ENCODE measurements around the gene CCDC34. TPM values are rescaled to one million over a fixed set of nuclear protein-coding genes. Genes with fewer than 3 reads are reported as not detected.

The CCDC34 gene
- polyA plus RNA-seq, 10 donors = 11.0 to 29.5 (median 15.5) TPM

DNA sequence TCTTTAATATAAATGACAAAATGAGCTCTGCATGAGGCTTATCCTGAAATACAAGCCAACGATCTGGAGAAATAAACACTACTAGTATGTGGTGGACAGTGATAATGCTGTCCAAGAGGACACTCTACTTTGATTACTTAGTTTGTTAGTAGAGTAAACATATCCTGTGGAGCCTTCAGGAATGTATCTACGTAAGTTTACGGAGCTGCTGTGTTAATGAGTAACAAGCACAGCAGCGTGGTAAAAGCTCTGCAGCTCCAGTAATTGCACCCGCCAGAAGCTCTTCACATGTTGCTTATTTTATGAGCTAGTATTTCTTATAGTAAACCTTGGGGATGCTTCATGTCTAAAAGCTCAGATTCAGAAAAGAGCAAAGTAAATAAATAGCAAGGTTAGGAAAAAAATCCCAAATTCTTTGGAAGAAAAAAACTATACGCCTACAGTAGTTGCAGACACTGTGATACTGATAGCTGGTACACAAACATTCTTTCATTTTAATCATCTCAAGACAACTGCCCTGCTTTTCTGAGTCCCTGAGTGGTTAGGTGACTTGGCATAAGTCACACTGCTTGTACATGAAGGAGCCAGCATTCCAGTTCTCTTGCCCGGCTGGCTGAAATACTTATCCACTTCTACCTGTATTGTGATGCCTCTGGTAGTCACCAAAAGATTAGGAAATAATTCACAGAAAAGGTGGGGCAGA lies 32.7 kb upstream of the CCDC34 start:
- DNase-seq = no peak

DNA sequence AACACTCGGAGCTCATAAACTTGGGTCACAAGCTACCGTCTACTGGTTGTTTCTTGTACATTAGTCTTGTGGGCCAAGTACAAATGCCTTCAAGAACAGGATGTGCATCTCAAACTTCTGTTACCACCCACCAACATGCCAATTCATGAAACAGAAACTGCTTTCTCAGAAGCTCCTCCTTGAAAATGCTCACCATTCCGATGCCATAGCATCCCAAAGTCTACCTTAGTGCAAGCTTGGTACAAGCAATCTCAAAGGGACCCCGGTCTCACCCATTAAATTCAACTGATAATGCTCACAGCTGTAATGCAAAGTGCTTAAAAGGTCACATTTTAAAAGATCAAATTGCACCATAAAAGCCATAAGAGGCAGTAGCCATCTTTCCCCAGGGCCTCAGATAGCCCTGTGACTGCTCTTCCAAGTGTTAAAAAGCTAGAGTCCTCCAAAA lies 31.8 kb upstream of the CCDC34 start:
- no peak for DNase-seq

DNA sequence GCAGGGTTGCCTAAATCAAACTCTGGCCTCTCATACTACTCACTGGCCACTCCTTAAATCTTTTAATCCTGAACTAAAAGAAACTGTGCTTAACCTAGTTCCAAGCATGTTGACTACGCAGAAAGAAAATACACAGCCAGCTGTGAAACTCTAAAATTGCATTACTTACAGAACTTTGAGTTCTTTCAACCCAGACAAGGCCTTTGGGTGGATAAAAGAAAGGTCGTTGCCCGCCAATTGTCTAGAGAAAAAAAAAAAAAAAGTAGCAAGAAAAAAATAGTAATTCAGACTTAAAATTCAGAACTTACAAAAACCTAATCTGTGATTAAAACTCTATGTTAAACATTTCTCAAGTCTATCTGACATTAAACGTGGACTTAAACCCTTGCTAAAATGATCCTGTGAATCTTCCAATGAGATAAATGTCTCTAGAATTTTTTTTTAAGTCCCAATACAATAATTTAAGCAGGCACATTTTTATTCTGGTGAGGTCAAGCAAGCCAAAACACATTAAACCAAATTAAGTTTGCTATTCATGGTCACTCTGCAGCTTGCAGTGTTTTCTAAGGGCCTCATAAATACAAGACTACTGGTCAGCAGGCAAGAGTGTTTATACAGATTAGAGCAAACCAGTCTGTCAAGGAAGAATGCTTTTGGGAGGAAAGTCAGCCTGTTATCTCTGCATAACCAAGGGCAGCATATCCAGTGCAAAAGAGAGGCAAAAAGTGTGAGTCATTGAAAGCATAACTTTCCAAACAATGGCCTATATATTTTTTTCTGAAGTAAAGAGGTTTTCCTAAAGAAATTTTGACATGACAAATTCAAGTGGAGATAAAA lies 29.5 kb upstream of the CCDC34 start:
- DNase-seq = no peak

DNA sequence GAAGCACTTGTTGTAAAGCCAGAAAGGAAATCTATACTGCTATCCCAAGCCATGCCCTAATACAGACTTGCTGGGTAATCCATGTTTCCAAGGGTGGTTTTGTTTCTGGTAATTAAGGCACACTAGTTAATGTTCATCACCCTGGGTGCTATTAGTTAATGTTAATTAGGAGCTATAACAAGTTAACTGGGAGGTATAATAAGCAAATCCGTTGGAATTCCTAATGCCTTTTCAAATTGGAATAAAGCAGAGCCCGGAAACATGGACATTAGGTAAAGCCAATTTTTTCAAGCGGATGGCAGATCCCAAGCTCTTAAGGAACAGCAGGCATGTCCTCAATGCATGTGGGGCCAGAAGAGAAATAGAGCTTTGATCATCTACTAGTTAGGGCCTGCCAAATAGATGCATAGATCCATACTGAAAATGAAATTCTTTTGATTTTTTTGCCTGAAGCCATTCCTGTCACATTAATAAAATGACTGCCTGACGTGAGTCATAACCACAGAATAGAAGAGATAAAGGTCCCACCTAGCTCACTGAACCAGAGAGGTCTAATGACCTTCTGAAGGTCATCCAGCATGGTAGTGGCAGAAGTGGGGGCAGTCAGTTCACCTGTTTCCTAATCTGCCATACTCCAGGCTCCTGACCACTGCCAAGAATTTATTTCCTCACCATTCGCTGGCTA lies 28.5 kb upstream of the CCDC34 start:
- no peak for DNase-seq

DNA sequence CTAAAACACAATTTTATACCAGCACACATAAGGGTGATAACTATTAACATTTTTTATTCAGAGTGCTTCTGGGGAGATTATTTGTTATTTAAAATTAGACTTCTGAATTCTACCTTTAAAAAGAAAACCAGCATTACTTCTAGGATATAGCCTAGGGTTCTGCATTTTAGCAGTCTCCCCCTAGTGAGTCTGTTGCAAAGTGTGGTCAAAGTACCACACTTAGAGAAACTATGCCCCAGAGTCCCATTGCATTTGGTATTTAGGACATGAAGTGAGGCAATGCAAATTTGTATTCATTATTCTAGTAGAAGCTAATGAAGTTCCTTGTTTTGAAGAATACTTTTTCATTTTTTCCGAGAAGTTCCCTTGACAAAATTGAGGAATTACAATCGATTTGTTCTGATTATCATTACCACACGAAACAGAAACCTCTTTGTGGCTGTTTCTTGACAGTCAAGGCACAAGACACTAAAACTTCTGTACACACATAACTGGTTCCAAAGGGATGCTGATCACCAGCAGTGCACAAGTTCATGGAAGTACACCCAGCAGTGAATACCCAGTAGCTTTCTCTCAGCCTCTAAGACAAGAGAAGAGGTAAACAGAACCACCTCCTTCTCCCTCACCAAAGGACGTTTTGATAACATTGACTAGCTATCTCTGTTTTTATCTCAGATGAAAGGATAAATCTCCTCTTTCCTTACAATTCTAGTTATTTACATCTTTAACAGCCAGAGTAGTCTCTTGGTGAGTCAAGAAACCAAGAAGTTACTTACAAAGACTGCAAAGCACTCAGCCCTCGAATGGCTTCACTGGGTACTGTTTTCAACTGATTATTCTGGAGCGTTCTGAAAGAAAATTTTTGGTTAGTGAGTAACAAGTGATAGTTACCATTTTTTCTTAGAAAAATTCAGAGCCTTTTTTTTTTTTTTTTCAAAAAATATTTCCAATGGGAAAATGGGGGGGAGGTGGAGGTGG lies 27.6 kb upstream of the CCDC34 start:
- DNase-seq = no peak

DNA sequence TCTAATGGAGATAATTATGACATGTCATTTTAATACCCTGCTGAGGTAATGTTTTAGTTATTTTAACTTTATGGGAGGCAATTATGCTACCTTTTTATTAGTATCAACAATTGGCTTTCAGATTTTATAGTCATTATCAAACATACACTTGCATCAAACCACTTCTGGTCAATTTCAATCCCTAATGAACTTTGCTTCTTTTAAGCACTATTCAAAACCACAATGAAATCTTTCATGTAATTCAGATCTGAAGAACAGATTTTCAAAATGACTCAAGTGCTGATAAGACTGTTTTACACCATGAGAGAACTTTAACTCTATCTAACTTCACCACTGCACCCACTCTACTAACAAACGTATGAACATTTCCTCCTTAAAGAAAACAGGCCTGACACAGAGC lies 25.9 kb upstream of the CCDC34 start:
- DNase-seq = no peak

DNA sequence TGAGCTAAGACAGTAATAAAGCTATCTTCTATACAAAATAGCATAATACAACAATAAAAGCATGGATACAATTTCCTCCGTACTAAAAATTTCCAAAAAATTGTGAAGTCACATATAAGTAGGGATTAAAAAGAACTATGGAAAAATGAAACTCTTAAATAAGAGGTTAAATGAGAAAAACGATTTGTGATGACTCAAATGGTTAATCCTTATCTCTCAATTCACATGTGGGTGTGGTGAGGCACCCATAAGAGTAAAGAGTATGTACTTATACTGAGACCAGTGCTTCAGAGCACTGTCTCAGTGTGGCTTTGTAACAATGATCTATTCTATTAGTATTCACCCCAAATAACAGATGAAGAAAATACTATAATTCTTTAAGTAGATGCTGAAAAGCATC lies 25.0 kb upstream of the CCDC34 start:
- no peak for DNase-seq

DNA sequence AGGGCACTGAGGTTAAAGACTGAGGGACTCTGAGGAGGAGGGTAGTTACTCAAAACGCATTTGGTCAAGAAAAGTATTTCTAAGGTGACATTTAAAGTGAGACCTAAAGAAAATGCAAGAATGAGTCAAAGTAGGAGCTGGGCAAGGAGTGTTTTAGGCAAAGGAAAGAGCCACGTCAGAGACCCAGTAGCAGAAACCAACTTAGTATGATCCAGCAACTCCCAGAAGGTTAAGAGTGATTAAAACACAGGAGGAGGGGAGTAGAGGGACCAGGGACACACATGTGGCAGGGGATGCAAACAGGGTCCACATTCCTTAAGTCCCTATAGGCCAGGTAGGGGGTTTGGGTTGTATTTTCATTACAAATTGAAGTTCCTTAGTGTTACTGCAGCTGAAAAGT lies 24.3 kb upstream of the CCDC34 start:
- DNase-seq = no peak

DNA sequence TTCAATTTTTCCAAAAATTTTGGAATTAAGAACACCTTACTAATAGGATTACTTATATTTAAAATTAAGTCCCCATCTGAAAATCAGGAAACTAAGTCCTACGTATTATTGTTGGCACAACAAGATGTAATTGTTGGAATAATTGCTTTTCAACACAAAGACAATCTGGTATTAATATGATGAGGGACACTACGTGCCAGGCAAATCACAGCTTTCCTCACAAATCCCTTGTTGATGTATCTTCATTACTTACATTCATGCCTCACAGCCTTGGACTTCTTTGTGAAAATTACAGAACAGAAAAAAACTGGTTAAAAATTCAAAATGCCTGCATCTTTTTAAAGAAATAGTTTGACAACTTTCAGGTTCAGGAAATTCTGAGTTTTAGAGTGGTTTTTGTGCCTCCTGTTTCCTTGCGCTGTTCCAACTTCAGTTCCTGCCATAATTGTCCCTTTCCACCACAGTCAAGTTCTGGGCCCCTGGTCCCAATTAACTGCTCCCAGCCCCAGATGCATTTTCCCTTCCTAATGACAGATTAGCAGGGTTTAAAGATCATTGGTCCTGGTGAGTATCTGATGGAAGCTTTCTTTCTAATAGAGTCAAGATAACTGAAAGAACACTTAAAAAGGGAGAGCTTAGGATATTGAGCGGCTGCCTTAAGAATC lies 23.3 kb upstream of the CCDC34 start:
- DNase-seq = no peak

DNA sequence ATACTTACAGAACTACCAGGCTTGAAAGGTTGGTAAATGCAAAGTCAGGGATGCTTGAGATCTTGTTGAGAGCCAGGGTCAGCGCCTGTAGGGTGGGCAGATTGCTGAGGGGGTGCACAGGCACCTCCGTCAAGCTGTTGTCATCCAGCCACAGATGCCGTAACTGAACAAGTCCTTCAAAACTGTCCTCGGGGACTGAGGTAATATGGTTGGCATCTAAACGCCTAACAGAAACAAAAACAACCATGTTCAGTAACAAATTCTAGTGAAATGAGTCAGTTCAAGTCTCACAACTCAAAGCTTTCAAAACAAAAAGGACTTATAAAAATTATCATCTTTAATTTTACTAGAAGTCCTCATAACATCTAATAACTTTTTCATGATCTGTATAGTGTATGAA lies 22.2 kb upstream of the CCDC34 start:
- peak in 1 of 3 donors; percentile 55 for DNase-seq

DNA sequence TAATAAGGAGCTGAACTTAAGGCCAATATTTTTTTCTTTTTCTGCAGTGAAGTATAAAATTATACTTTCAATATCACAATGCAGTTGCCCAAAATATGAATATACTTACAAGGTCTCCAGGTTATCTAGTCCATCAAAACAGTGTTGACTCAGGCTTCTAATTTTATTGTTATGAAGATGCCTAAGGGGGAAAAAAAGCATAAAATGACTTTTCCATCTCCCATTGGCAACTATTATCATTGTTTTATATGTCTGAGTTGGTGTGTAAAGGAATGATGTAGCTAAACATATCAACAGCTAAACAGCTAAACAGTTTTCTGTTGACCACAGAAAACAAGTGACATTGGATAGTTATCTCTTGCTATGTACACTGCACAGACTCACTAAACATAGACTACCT lies 21.2 kb upstream of the CCDC34 start:
- DNase-seq = no peak

DNA sequence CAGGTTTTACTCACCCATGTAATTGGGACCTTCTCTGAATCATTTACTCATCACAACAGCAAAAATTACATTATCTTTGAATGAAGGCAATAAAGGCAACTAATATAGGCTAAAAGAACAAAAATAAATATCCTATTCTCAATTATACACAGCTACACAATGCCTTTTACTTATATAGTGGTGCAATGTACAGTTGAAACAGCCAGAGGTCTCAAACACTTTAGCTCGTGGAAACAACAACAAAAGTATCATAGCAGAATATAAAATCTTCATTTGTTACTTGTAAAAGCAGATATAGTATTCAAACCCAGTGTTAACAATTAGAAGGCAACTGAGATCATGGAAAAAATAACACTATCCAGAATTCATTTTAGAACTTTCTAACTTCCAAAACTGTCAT lies 20.6 kb upstream of the CCDC34 start:
- no peak for DNase-seq

DNA sequence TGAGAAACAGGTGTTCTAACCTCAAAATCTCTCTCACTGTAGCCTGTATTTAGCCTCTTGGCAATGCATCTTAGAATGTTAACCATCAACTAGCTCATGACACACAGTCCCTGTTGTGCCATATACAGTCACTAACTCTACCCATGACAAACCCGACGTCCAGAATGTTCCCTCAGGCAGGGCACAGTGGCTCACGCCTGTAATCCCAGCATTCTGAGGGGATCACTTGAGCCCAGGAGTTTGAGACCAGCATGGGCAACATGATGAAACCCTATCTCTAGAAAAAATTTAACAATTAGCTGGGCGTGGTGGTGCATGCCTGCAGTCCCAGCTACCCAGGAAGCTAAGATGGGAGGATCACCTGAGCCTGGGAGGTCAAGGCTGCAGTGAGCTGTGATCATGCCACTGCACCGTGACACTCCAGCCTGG lies 18.2 kb upstream of the CCDC34 start:
- no peak for DNase-seq

DNA sequence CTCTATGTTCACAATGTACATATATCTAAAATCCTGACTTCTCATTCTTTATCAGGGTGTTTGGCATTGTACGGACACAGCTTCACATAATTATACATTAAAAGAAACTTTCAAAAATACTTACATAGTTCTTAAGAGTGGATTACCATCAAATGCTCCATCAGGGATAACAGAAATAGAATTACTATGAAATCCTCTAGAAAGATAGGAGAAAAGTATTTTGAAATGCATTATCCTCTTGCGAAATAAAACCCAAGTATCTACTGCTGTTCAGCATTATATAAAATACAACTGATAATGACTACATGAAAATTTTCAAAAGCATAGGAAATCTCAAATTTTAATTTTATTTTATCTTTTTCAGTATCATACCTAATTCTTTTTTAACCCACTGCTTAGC lies 17.8 kb upstream of the CCDC34 start:
- DNase-seq = no peak

DNA sequence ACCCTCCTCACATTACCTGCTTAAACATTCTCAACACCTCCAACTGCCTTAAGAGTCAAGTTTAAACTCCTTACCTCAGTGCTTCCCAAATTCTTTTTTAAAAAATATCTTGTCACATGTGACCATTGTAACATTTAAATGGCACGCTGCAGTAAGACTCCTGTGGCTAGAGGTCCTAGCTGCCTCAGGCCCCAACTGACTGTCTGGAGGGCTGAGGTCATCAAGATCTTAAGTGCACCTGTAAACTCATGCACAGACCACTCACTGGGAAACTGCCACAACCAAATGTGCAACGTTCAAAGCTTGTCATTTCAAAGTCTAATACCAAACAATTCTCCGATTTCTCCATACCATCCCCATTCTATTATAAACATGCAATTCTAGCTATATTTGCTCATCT lies 16.4 kb upstream of the CCDC34 start:
- no peak for DNase-seq

DNA sequence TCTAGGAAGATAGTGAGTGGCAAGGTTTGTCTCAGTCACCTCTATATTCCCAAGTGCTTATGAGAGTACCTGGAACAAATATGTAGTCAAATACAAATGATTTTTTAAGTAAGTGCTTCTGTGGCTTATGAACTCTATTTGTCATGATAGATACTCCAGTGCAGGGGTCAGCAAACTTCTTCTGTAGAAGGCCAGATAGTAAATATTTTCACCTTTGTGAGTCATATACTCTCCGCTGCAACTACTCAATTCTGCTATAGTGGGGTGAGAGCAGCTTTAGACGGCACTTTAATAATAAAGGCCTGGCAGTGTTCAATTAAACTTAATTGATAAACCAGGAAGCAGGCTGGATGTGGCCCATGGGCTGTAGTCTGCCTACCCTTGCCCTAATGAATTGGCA lies 12.4 kb upstream of the CCDC34 start:
- DNase-seq = no peak

DNA sequence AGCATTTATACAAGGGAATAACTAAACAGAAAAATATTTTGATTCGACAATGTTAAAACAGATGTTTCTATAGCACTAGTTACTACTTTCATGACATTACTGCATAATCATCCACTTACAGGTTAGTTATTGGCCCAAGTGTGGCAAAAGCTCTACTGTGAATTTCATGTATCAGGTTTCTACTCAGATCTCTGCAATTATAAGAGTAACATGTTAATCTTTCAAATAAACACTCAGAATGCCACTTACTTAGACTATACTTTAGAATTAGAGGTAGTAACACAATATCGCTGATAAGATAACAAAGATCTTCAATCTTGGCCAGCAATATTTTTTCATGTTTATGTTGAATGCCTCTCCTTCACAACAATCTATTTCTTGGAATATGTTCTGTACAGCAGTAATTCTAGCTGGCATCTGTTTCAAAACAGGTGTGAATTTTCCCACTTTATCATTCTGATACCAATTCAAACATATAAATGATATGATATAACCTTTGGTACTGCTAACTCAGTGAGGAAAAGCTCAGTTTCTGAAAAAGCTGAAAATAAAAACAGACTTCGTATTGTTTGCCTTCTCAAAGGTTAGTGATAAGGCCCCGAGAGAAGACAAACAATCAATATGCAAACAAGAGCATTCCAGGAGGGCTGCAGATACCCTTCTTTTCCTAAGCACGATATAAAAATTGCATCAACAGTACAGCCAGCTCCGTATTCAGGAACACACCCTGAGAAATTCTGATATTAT lies 11.0 kb upstream of the CCDC34 start:
- DNase-seq = no peak

DNA sequence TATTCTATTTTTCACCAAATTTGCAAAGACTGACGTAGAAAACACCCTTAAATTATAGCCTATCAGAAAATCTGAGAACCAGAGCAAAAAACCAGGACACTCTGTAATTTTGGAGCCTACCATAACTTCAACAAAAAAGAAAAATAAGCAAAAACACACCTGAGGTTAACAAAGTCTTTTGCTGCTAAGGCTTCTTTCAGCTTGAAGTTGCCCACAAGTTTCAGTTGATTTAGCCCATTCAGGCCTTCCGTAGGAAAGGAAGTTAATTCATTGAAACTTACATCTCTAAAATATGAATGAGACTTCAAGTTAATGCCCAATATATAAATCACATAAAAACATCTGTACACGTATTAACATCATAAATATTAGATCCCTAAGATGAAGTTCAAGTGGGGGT lies 10.4 kb upstream of the CCDC34 start:
- no peak for DNase-seq

DNA sequence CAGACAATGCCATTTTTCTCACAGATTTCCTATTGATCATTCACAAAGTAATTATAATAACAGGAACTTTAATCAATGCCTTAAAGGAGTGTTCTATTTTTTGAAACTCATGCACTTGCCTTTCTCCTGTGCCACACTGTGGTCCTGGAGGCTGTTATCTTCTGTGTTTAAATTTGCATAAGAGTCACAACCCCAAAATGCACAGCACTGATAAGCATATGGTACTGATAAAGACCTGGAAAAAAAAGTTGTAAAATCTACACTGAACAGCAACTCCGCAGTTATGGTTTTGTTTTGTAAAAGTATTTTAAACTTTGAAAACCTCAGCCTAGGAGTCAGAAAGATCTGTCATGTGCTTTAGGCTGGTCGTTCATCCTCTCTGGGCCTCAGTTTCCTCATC lies 9.1 kb upstream of the CCDC34 start:
- no peak for DNase-seq

DNA sequence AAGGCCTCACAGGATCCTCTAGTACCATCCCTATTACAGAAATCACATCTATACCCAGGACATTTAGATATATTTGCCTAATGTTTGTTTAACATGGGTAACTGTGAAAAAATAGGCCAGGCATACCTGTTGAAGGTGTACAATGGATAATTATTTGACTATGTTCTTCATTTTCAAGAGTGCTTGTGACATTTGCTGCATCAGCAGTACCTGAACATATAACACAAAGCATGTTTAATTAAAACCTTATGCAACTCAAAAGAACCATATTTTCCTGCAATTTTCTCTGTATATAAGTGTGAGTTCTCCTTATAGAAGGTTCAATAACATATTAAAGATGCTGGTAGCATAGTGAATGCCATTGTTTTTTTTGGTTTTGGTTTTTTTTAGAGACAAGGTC lies 8.5 kb upstream of the CCDC34 start:
- DNase-seq = no peak
